Right atrium auricular region (tissue), 2 donors: Measurements from ENCODE around the gene TRAK1. TPM values are rescaled to one million over a fixed set of nuclear protein-coding genes. Genes with fewer than 3 reads are reported as not detected.

Experiments used
- DNase-seq: peaks from one replicate; pipeline ENCODE4 v3.0.0-alpha.2; 2019; ENCODE audit warnings: low spot score
- H3K27ac ChIP-seq, 2 donors: fragments of 200-600 bp; sonication (generic); 1 replicate in 1 of 2; 2 replicates in 1 of 2; pipeline ENCODE4 v1.5.1; 2016 to 2019
- H3K27me3 ChIP-seq, 2 donors: fragments of 200-600 bp; sonication (generic); one replicate each; pipeline versions ENCODE4 v1.5.1 to v1.6.0; 2017 to 2019
- H3K36me3 ChIP-seq: fragments of 200-600 bp; sonication (generic); one replicate; pipeline ENCODE4 v1.5.1; 2016
- H3K4me1 ChIP-seq, 2 donors: fragments of 200-600 bp; sonication (generic); one replicate each; pipeline versions ENCODE4 v1.5.1 to v1.6.0; 2017 to 2019
- H3K4me3 ChIP-seq, 2 donors: fragments of 200-600 bp; sonication (generic); 1 replicate in 1 of 2; 2 replicates in 1 of 2; pipeline ENCODE4 v1.5.1; 2017 to 2019; ENCODE audit warnings: mild to moderate bottlenecking in 1 of 2, moderate library complexity in 1 of 2
- H3K9me3 ChIP-seq, 2 donors: fragments of 200-600 bp; sonication (generic); one replicate each; pipeline ENCODE4 v1.5.1; 2019
- total RNA-seq, 2 donors: library from RNA; depleted of rRNA; stranded (reverse); fragments of >200 nt; gene quantifications; one replicate each; pipeline ENCODE4 v1.1.0, GENCODE V29; 2016
- TF ChIP-seq, protein P1 (sequence below), 2 donors: fragments of 200-600 bp; sonication (generic); IDR thresholded peaks; one replicate each; pipeline ENCODE4 v1.5.1; 2019; ENCODE audit warnings: antibody characterized with exemption in 2 of 2

TRAK1 gene
- total RNA-seq, 2 donors from 2014 or later: 172 to 259 TPM

GRCh38 chr3:42056840-42057239 lies 34.3 kb upstream of the TRAK1 start:
- peak overlapping the region; percentile 40 to 90 for H3K27ac ChIP-seq
- no peak for DNase-seq
- H3K36me3 ChIP-seq: no peaks in the 10 kb centered on the region
- H3K27me3 ChIP-seq: no peaks in the 10 kb centered on the region
- no peaks in the 10 kb centered on the region for H3K9me3 ChIP-seq
- no peak overlapping the region for H3K4me3 ChIP-seq
- H3K4me1 ChIP-seq: peaks cover 0 to 78% of the 10 kb centered on the region in 2 donors
- TF ChIP-seq, protein P1, sequence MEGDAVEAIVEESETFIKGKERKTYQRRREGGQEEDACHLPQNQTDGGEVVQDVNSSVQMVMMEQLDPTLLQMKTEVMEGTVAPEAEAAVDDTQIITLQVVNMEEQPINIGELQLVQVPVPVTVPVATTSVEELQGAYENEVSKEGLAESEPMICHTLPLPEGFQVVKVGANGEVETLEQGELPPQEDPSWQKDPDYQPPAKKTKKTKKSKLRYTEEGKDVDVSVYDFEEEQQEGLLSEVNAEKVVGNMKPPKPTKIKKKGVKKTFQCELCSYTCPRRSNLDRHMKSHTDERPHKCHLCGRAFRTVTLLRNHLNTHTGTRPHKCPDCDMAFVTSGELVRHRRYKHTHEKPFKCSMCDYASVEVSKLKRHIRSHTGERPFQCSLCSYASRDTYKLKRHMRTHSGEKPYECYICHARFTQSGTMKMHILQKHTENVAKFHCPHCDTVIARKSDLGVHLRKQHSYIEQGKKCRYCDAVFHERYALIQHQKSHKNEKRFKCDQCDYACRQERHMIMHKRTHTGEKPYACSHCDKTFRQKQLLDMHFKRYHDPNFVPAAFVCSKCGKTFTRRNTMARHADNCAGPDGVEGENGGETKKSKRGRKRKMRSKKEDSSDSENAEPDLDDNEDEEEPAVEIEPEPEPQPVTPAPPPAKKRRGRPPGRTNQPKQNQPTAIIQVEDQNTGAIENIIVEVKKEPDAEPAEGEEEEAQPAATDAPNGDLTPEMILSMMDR (IDR thresholded peaks at IDR 0.05): no peak

- Histone ChIP-seq H3K9me3 (no peaks in the 10 kb centered on the region), H3K27me3 (no peaks in the 10 kb centered on the region), H3K4me1 (peaks cover 0 to 78% of the 10 kb centered on the region in 2 donors), H3K36me3 (no peaks in the 10 kb centered on the region), H3K27ac (peak overlapping the region; percentile 40 to 90), H3K4me3 (no peak overlapping the region)
- TF ChIP-seq, protein P1 (IDR thresholded peaks at IDR 0.05): no peak
- DNase-seq: no peak
Measured at GRCh38 chr3:42057561-42058211, 33.5 kb upstream of the TRAK1 start.

DNA sequence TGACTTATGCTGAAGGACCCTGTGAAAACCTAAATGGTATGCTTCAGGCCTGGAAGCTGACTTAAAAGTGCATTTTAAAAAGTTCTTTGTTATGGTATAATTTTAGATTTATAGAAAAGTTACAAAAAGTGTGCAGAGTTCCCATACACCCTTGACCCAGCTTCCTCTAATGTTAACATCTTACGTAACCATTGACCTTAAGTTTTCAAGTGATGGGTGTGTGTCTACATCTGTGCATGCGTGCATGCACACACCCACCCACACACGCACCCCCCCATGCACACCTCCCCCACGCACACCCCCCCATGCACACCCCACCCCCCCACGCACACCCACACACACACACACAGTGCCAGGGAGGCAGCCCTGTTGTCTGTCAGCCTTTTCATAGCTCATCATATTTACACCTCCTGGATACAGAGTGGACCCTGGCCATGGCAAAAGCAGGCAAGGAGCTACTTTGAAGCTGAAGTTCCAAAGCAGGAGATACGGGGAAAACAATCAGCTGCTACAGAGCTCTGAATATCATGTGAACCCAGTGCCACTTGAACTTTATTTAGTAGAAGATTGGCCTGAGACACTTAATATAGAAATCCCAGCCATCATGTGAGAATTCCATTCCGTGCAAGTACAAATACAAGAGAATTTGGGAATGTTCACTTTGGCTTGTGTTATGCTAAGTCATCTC lies 30.0 kb upstream of the TRAK1 start:
- H3K4me3 ChIP-seq: no peak overlapping the region
- peak overlapping the region; percentile 85 to 90 for H3K27ac ChIP-seq
- no peaks in the 10 kb centered on the region for H3K9me3 ChIP-seq
- TF ChIP-seq, protein P1 (IDR thresholded peaks at IDR 0.05): no peak
- H3K4me1 ChIP-seq: peaks cover 0 to 86% of the 10 kb centered on the region in 2 donors
- no peaks in the 10 kb centered on the region for H3K36me3 ChIP-seq
- no peak for DNase-seq
- no peaks in the 10 kb centered on the region for H3K27me3 ChIP-seq

- no peaks in the 10 kb centered on the region for H3K27me3 ChIP-seq
- TF ChIP-seq, protein P1 (IDR thresholded peaks at IDR 0.05): no peak
- H3K36me3 ChIP-seq: no peaks in the 10 kb centered on the region
- peak; percentile 91 for DNase-seq
- H3K27ac ChIP-seq: peak overlapping the region; percentile 85 to 90
- no peaks in the 10 kb centered on the region for H3K9me3 ChIP-seq
- H3K4me1 ChIP-seq: peaks cover 0 to 92% of the 10 kb centered on the region in 2 donors
- H3K4me3 ChIP-seq: peak overlapping the region in 1 of 2 donors; percentile 26
Measured at GRCh38 chr3:42061713-42062380, 29.3 kb upstream of the TRAK1 start.

- H3K4me1 ChIP-seq: peaks cover 0 to 95% of the 10 kb centered on the region in 2 donors
- H3K27me3 ChIP-seq: no peaks in the 10 kb centered on the region
- DNase-seq: no peak
- H3K27ac ChIP-seq: peak overlapping the region; percentile 85 to 90
- H3K36me3 ChIP-seq: no peaks in the 10 kb centered on the region
- no peaks in the 10 kb centered on the region for H3K9me3 ChIP-seq
- TF ChIP-seq, protein P1 (IDR thresholded peaks at IDR 0.05): no peak
- H3K4me3 ChIP-seq: peak overlapping the region in 1 of 2 donors; percentile 26
Measured at GRCh38 chr3:42062464-42062863, 28.7 kb upstream of the TRAK1 start.
